Uterus (tissue), 4 donors: ENCODE measurements around the gene KCNJ16. TPM values are rescaled to one million over a fixed set of nuclear protein-coding genes. Genes with fewer than 3 reads are reported as not detected.

Experiments
- DNase-seq, 2 donors: peaks; one replicate each; pipeline ENCODE4 v3.0.0-alpha.2; 2019 to 2020
- H3K27ac ChIP-seq, 2 donors: fragments of 200-600 bp; sonication (generic); 1 replicate in 1 of 2; 2 replicates in 1 of 2; pipeline ENCODE4 v1.5.1; 2016 to 2018
- H3K27me3 ChIP-seq, 2 donors: fragments of 200-600 bp; sonication (generic); one replicate each; pipeline ENCODE4 v1.5.1; 2018 to 2019; ENCODE audit warnings: control low read depth in 1 of 2
- H3K36me3 ChIP-seq, 2 donors: fragments of 200-600 bp; sonication (generic); one replicate each; pipeline ENCODE4 v1.5.1; 2019; ENCODE audit warnings: control low read depth in 1 of 2
- H3K4me1 ChIP-seq, 2 donors: fragments of 200-600 bp; sonication (generic); one replicate each; pipeline ENCODE4 v1.5.1; 2018 to 2019; ENCODE audit warnings: control low read depth in 1 of 2
- H3K4me3 ChIP-seq, 2 donors: fragments of 200-600 bp; sonication (generic); 1 replicate in 1 of 2; 2 replicates in 1 of 2; pipeline ENCODE4 v1.5.1; 2018 to 2019; ENCODE audit warnings: mild to moderate bottlenecking in 1 of 2
- H3K9me3 ChIP-seq, 2 donors: fragments of 200-600 bp; sonication (generic); one replicate each; pipeline ENCODE4 v1.5.1; 2019; ENCODE audit warnings: control low read depth in 1 of 2
- CTCF ChIP-seq, 4 experiments: fragments of 200-600 bp in 2 of 4; fragments of 450-650 bp in 2 of 4; sonication (generic) in 2 of 4; IDR thresholded peaks; one replicate each; pipeline ENCODE4 v1.5.1; 2016 to 2019; ENCODE audit warnings: antibody characterized with exemption in 4 of 4, mild to moderate bottlenecking in 2 of 4, moderate library complexity in 1 of 4
- POLR2A ChIP-seq, 2 donors: fragments of 450-650 bp; IDR thresholded peaks; one replicate each; pipeline ENCODE4 v1.6.1; 2016; ENCODE audit warnings: antibody characterized with exemption in 2 of 2, mild to moderate bottlenecking in 1 of 2, moderate library complexity in 1 of 2
- intact Hi-C: fragments of 100-400 bp; cut with DNase I; formaldehyde crosslinking; loops from one replicate; pipeline ENCODE4 v1.15.1; 2023; ENCODE audit warnings: low total_unique reads
- total RNA-seq, 4 donors: library from RNA; depleted of rRNA in 3 of 4; stranded (reverse); fragments of >200 nt in 3 of 4; gene quantifications; one replicate each; pipeline versions ENCODE4 v1.1.0 to v1.2.4, GENCODE V29; 2014 to 2023
- donor health status: DM: yes; HTN: yes; CAD: no.

Gene KCNJ16
- total RNA-seq, 4 donors from 2014 or later, result 2.4 TPM; not detected in 2

GRCh38 chr17:70078994-70079531 is 4.0 kb downstream of the KCNJ16 start:
- H3K27ac ChIP-seq, result no peak overlapping the region
- no peak overlapping the region for H3K4me3 ChIP-seq
- no peaks in the 10 kb centered on the region for H3K9me3 ChIP-seq
- no peak for DNase-seq
- H3K4me1 ChIP-seq, result no peaks in the 10 kb centered on the region
- TF ChIP-seq POLR2A (IDR thresholded peaks at IDR 0.05) (no peak), CTCF (IDR thresholded peaks at IDR 0.05) (no peak)
- H3K36me3 ChIP-seq, result no peaks in the 10 kb centered on the region
- intact Hi-C loops, result no loop called here
- H3K27me3 ChIP-seq, result no peaks in the 10 kb centered on the region

- Histone ChIP-seq H3K4me1 (no peaks in the 10 kb centered on the region), H3K27me3 (no peaks in the 10 kb centered on the region), H3K4me3 (no peak overlapping the region), H3K36me3 (no peaks in the 10 kb centered on the region), H3K9me3 (no peaks in the 10 kb centered on the region), H3K27ac (no peak overlapping the region)
- no peak for DNase-seq
- intact Hi-C loops, result no loop called here
- TF ChIP-seq POLR2A (IDR thresholded peaks at IDR 0.05), result no peak
- no peak for TF ChIP-seq CTCF (IDR thresholded peaks at IDR 0.05)
Observed at GRCh38 chr17:70080541-70081347, 5.7 kb downstream of the KCNJ16 start.

- no peak overlapping the region for H3K4me3 ChIP-seq
- H3K27me3 ChIP-seq, result no peaks in the 10 kb centered on the region
- no peak for DNase-seq
- H3K27ac ChIP-seq, result no peak overlapping the region
- no peaks in the 10 kb centered on the region for H3K36me3 ChIP-seq
- intact Hi-C loops, result no loop called here
- H3K9me3 ChIP-seq, result no peaks in the 10 kb centered on the region
- TF ChIP-seq POLR2A (IDR thresholded peaks at IDR 0.05) (no peak), CTCF (IDR thresholded peaks at IDR 0.05) (no peak)
- no peaks in the 10 kb centered on the region for H3K4me1 ChIP-seq
Observed at GRCh38 chr17:70081885-70082284, 6.9 kb downstream of the KCNJ16 start.

GRCh38 chr17:70084476-70084875 is 9.5 kb downstream of the KCNJ16 start:
- no peaks in the 10 kb centered on the region for H3K36me3 ChIP-seq
- no peaks in the 10 kb centered on the region for H3K9me3 ChIP-seq
- intact Hi-C loops, result no loop called here
- no peak for DNase-seq
- no peaks in the 10 kb centered on the region for H3K27me3 ChIP-seq
- H3K27ac ChIP-seq, result no peak overlapping the region
- no peak overlapping the region for H3K4me3 ChIP-seq
- no peaks in the 10 kb centered on the region for H3K4me1 ChIP-seq
- TF ChIP-seq POLR2A (IDR thresholded peaks at IDR 0.05), result no peak
- TF ChIP-seq CTCF (IDR thresholded peaks at IDR 0.05), result no peak

- Histone ChIP-seq H3K4me1 (no peaks in the 10 kb centered on the region), H3K4me3 (no peak overlapping the region), H3K27me3 (no peaks in the 10 kb centered on the region), H3K9me3 (no peaks in the 10 kb centered on the region), H3K36me3 (no peaks in the 10 kb centered on the region), H3K27ac (no peak overlapping the region)
- TF ChIP-seq CTCF (IDR thresholded peaks at IDR 0.05) (no peak), POLR2A (IDR thresholded peaks at IDR 0.05) (no peak)
- intact Hi-C loops, result no loop called here
- DNase-seq, result no peak
Observed at GRCh38 chr17:70086516-70086915, 11.5 kb downstream of the KCNJ16 start.
